ENCODE measurements around the gene KCNIP1.

GRCh38 chr5:170644501-170644900 is 140.7 kb downstream of the KCNIP1 start:
- TF ChIP-seq CTCF (IDR thresholded peaks at IDR 0.05) = no peak
- TF ChIP-seq POLR2A (IDR thresholded peaks at IDR 0.05) = no peak
- TF ChIP-seq POLR2AphosphoS5 (IDR thresholded peaks at IDR 0.05) = no peak
- no peak for TF ChIP-seq EP300 (IDR thresholded peaks at IDR 0.05)

Data from gastroesophageal sphincter (tissue), 3 donors.